WTC11 (cell line): ENCODE measurements around the gene HLX. TPM values are rescaled to one million over a fixed set of nuclear protein-coding genes. Genes with fewer than 3 reads are reported as not detected.

Experiments used
- ATAC-seq: fragments of 200-7000 bp; cut with Tn5 transposase; 2 replicates; pipeline ENCODE4 v1.10.0; 2021; ENCODE audit warnings: mild to moderate bottlenecking, moderate library complexity
- CTCF ChIA-PET: fragments of 300-600 bp; sonication (Branson Sonifier 250); formaldehyde crosslinking; loops from one replicate; lab custom pipeline; 2021; ENCODE audit warnings: antibody characterized with exemption; lab: Charles Lee
- POLR2A ChIA-PET: fragments of 350-600 bp; sonication (Branson Sonifier 250); formaldehyde crosslinking; loops from one replicate; lab custom pipeline; 2021; ENCODE audit warnings: antibody characterized with exemption; lab: Charles Lee
- DNase-seq: peaks from one replicate; pipeline ENCODE4 v3.0.0; 2021; ENCODE audit warnings: low spot score
- H3K27ac Mint-ChIP-seq: 2 replicates; pipeline ENCODE4 v1.8.0; 2021; ENCODE audit warnings: mixed read lengths
- H3K27me3 Mint-ChIP-seq: 2 replicates; pipeline ENCODE4 v1.8.0; 2021; ENCODE audit warnings: low read depth, mild to moderate bottlenecking, moderate library complexity, mixed read lengths
- H3K36me3 Mint-ChIP-seq: 2 replicates; pipeline ENCODE4 v1.8.0; 2021; ENCODE audit warnings: mixed read lengths
- H3K4me1 Mint-ChIP-seq: 2 replicates; pipeline ENCODE4 v1.8.0; 2022; ENCODE audit warnings: mixed read lengths
- H3K4me3 Mint-ChIP-seq: 2 replicates; pipeline ENCODE4 v1.8.0; 2021; ENCODE audit warnings: mild to moderate bottlenecking, moderate library complexity, mixed read lengths
- H3K9me3 Mint-ChIP-seq: 2 replicates; pipeline ENCODE4 v1.8.0; 2021; ENCODE audit warnings: mixed read lengths
- ATF2 ChIP-seq: sonication (generic); formaldehyde crosslinking; IDR thresholded peaks from 2 replicates; pipeline ENCODE4 v1.8.1; 2022; ENCODE audit warnings: low read depth, missing genetic modification reagents, borderline replicate concordance
- CBFB ChIP-seq: sonication (generic); formaldehyde crosslinking; IDR thresholded peaks from 2 replicates; pipeline ENCODE4 v1.8.1; 2022; ENCODE audit warnings: mild to moderate bottlenecking, low read depth, missing genetic modification reagents
- EMX1 ChIP-seq: fragments of 250-450 bp; sonication (Bioruptor Pico); IDR thresholded peaks from 2 replicates; pipeline ENCODE4 v1.8.0; 2021; ENCODE audit warnings: mild to moderate bottlenecking
- ERG ChIP-seq: fragments of 250-450 bp; sonication (Bioruptor Pico); IDR thresholded peaks from 2 replicates; pipeline ENCODE4 v1.8.0; 2021; ENCODE audit warnings: mild to moderate bottlenecking
- FOXK1 ChIP-seq: sonication (generic); formaldehyde crosslinking; IDR thresholded peaks from 2 replicates; pipeline ENCODE4 v1.8.0; 2022; ENCODE audit warnings: mild to moderate bottlenecking, moderate library complexity, missing genetic modification reagents
- GRHL2 ChIP-seq: fragments of 250-450 bp; sonication (Bioruptor Pico); IDR thresholded peaks from 2 replicates; pipeline ENCODE4 v1.8.0; 2022; ENCODE audit warnings: mild to moderate bottlenecking, moderate library complexity; ENCODE audit not compliant: insufficient replicate concordance, severe bottlenecking
- IRF1 ChIP-seq: sonication (generic); formaldehyde crosslinking; IDR thresholded peaks from 2 replicates; pipeline ENCODE4 v1.8.0; 2023; ENCODE audit warnings: missing genetic modification reagents
- JUN ChIP-seq: sonication (generic); formaldehyde crosslinking; IDR thresholded peaks from 2 replicates; pipeline ENCODE4 v1.8.0; 2023; ENCODE audit warnings: mild to moderate bottlenecking, missing genetic modification reagents
- MAX ChIP-seq: sonication (generic); formaldehyde crosslinking; IDR thresholded peaks from 2 replicates; pipeline ENCODE4 v1.8.0; 2022; ENCODE audit warnings: mild to moderate bottlenecking, missing genetic modification reagents
- MLX ChIP-seq: sonication (generic); formaldehyde crosslinking; IDR thresholded peaks from 2 replicates; pipeline ENCODE4 v1.8.1; 2023; ENCODE audit warnings: mild to moderate bottlenecking, missing genetic modification reagents, moderate library complexity
- MYBL2 ChIP-seq: sonication (generic); formaldehyde crosslinking; IDR thresholded peaks from 2 replicates; pipeline ENCODE4 v1.8.1; 2023; ENCODE audit warnings: mild to moderate bottlenecking, moderate library complexity, missing genetic modification reagents
- NFE2L1 ChIP-seq: sonication (generic); formaldehyde crosslinking; IDR thresholded peaks from 2 replicates; pipeline ENCODE4 v1.8.1; 2023; ENCODE audit warnings: missing genetic modification reagents
- PREB ChIP-seq: sonication (generic); formaldehyde crosslinking; IDR thresholded peaks from 2 replicates; pipeline ENCODE4 v1.8.1; 2022; ENCODE audit warnings: mild to moderate bottlenecking, missing genetic modification reagents, moderate library complexity, borderline replicate concordance
- TCF7 ChIP-seq: sonication (generic); formaldehyde crosslinking; IDR thresholded peaks from 2 replicates; pipeline ENCODE4 v1.8.0; 2022; ENCODE audit warnings: mild to moderate bottlenecking, low read depth, missing genetic modification reagents, moderate library complexity
- ZBTB21 ChIP-seq: sonication (generic); formaldehyde crosslinking; IDR thresholded peaks from 2 replicates; pipeline ENCODE4 v1.8.1; 2023; ENCODE audit warnings: mild to moderate bottlenecking, missing genetic modification reagents, borderline replicate concordance
- ZNF219 ChIP-seq: sonication (generic); formaldehyde crosslinking; IDR thresholded peaks from 2 replicates; pipeline ENCODE4 v1.8.0; 2023; ENCODE audit warnings: missing genetic modification reagents, mild to moderate bottlenecking, borderline replicate concordance
- ZNF423 ChIP-seq: fragments of 250-450 bp; sonication (Bioruptor Pico); IDR thresholded peaks from 2 replicates; pipeline ENCODE4 v2.1.2; 2022; ENCODE audit warnings: mild to moderate bottlenecking, moderate library complexity
- ZNF512 ChIP-seq: sonication (generic); formaldehyde crosslinking; IDR thresholded peaks from 2 replicates; pipeline ENCODE4 v1.8.1; 2022; ENCODE audit warnings: missing genetic modification reagents, borderline replicate concordance
- total RNA-seq: library from RNA; stranded (reverse); gene quantifications from 3 replicates; pipeline ENCODE4 v1.2.3, GENCODE V29; 2021

Gene HLX
- total RNA-seq, 1 experiment from 2014 or later = not detected

GRCh38 chr1:220889333-220889732, 10.1 kb downstream of the HLX start (continued):
- TF ChIP-seq NFE2L1 (CRISPR knock-in tag) (no peak), ZNF512 (no peak), ERG (CRISPR knock-in tag) (no peak), EMX1 (CRISPR knock-in tag) (no peak), ATF2 (CRISPR knock-in tag) (no peak), GRHL2 (CRISPR knock-in tag) (no peak), ZNF423 (CRISPR knock-in tag) (no peak)
- TF ChIP-seq, all 79 proteins: peak for 0

- TF ChIP-seq IRF1 (CRISPR knock-in tag) = no peak
- TF ChIP-seq CBFB (CRISPR knock-in tag) = no peak
- TF ChIP-seq PREB (CRISPR knock-in tag) = no peak
- no peak for TF ChIP-seq JUN (CRISPR knock-in tag)
- no peak for TF ChIP-seq ERG (CRISPR knock-in tag)
- no peak for TF ChIP-seq FOXK1
- no peak for TF ChIP-seq MLX
- TF ChIP-seq MYBL2 = no peak
- no peak for TF ChIP-seq MAX (CRISPR knock-in tag)
- no peak for TF ChIP-seq TCF7
- TF ChIP-seq ZNF219 (CRISPR knock-in tag) = no peak
- no peak for TF ChIP-seq ZBTB21
- TF ChIP-seq, all 79 proteins: peak for 0
- POLR2A ChIA-PET = no interaction called here
- H3K9me3 Mint-ChIP-seq = no peaks in the 10 kb centered on the region
- CTCF ChIA-PET = interaction anchor here (0.6 to 1.4 kb wide), 4 partner anchors 11 to 80 kb away, joined by 3 read pairs; partner anchors contain the start of gene HLX
- ATAC-seq (no peak), DNase-seq (no peak)
- no peak overlapping the region for H3K27ac Mint-ChIP-seq
- no peak overlapping the region for H3K4me3 Mint-ChIP-seq
- peaks cover 3% of the 10 kb centered on the region; the same call in 1 of the 2 replicates for H3K36me3 Mint-ChIP-seq
- H3K4me1 Mint-ChIP-seq = peaks cover 69% of the 10 kb centered on the region
- peaks cover 100% of the 10 kb centered on the region for H3K27me3 Mint-ChIP-seq
Observed at GRCh38 chr1:220889848-220890287, 10.6 kb downstream of the HLX start.
